Liver (tissue), 9 donors: ENCODE measurements around the gene GPBP1. TPM values are rescaled to one million over a fixed set of nuclear protein-coding genes. Genes with fewer than 3 reads are reported as not detected.

ENCODE experiments used
- DNase-seq: peaks from one replicate; pipeline ENCODE4 v3.0.0-alpha.2; 2017; ENCODE audit warnings: low spot score
- H3K27ac ChIP-seq, 2 donors: one replicate each; pipeline ENCODE4 v1.7.0; 2013; ENCODE audit warnings: inconsistent platforms in 2 of 2, low read length in 2 of 2, control low read depth in 1 of 2, low read depth in 1 of 2, mild to moderate bottlenecking in 1 of 2
- H3K27me3 ChIP-seq, 4 donors: one replicate each; pipeline versions ENCODE4 v1.6.1 to v1.7.0; 2013; ENCODE audit warnings: low read length in 3 of 4, inconsistent platforms in 1 of 4, mild to moderate bottlenecking in 1 of 4, moderate library complexity in 1 of 4; ENCODE audit not compliant: control insufficient read depth in 4 of 4, insufficient read depth in 4 of 4
- H3K36me3 ChIP-seq, 4 donors: one replicate each; pipeline versions ENCODE4 v1.6.1 to v1.7.0; 2013; ENCODE audit warnings: low read length in 3 of 4, mild to moderate bottlenecking in 3 of 4, low read depth in 1 of 4, moderate library complexity in 1 of 4; ENCODE audit not compliant: control insufficient read depth in 4 of 4, insufficient read depth in 3 of 4
- H3K4me1 ChIP-seq, 4 donors: one replicate each; pipeline versions ENCODE4 v1.6.1 to v1.7.0; 2013; ENCODE audit warnings: low read length in 3 of 4, mild to moderate bottlenecking in 3 of 4, moderate library complexity in 1 of 4; ENCODE audit not compliant: control insufficient read depth in 4 of 4, insufficient read depth in 4 of 4
- H3K4me3 ChIP-seq, 3 donors: one replicate each; pipeline versions ENCODE4 v1.6.1 to v1.7.0; 2013; ENCODE audit warnings: low read length in 3 of 3, control low read depth in 1 of 3, low read depth in 1 of 3, mild to moderate bottlenecking in 1 of 3
- H3K9ac ChIP-seq, 2 donors: one replicate each; pipeline ENCODE4 v1.7.0; 2013; ENCODE audit warnings: low read length in 2 of 2, mild to moderate bottlenecking in 2 of 2, moderate library complexity in 2 of 2, control low read depth in 1 of 2, low read depth in 1 of 2
- H3K9me3 ChIP-seq, 4 donors: one replicate each; pipeline versions ENCODE4 v1.6.1 to v1.7.0; 2013; ENCODE audit warnings: low read length in 3 of 4; ENCODE audit not compliant: control insufficient read depth in 4 of 4
- ATF3 ChIP-seq: IDR thresholded peaks from 2 replicates; pipeline ENCODE4 v1.6.1; 2016; ENCODE audit warnings: antibody characterized with exemption
- CTCF ChIP-seq: fragments of 150-350 bp; IDR thresholded peaks from 2 replicates; pipeline ENCODE4 v1.5.1; 2017; ENCODE audit warnings: improper control_type of control experiment, low read depth, low read length; ENCODE audit not compliant: missing input control
- EGR1 ChIP-seq, 2 donors: IDR thresholded peaks; 2 replicates each; pipeline ENCODE4 v1.6.1; 2016 to 2018; ENCODE audit warnings: antibody characterized with exemption in 2 of 2, low read depth in 2 of 2
- FOXA1 ChIP-seq: IDR thresholded peaks from 2 replicates; pipeline ENCODE4 v1.6.1; 2016; ENCODE audit warnings: antibody characterized with exemption
- FOXA2 ChIP-seq: IDR thresholded peaks from 2 replicates; pipeline ENCODE4 v1.6.1; 2016; ENCODE audit warnings: antibody characterized with exemption
- GABPA ChIP-seq, 2 donors: IDR thresholded peaks in 1 of 2; conservative IDR thresholded peaks in 1 of 2; 2 replicates each; pipeline ENCODE4 v1.6.1; 2016; ENCODE audit warnings: antibody characterized with exemption in 2 of 2, mild to moderate bottlenecking in 1 of 2, moderate library complexity in 1 of 2
- HNF4A ChIP-seq, 2 donors: conservative IDR thresholded peaks; 2 replicates each; pipeline ENCODE4 v1.6.1; 2016; ENCODE audit warnings: antibody characterized with exemption in 2 of 2, mild to moderate bottlenecking in 2 of 2
- HNF4G ChIP-seq: IDR thresholded peaks from 2 replicates; pipeline ENCODE4 v1.6.1; 2016; ENCODE audit warnings: antibody characterized with exemption
- JUND ChIP-seq, 2 donors: IDR thresholded peaks; 2 replicates each; pipeline ENCODE4 v1.6.1; 2016; ENCODE audit warnings: antibody characterized with exemption in 2 of 2
- MAX ChIP-seq: IDR thresholded peaks from 2 replicates; pipeline ENCODE4 v1.6.1; 2016; ENCODE audit warnings: antibody characterized with exemption
- NR2F2 ChIP-seq: IDR thresholded peaks from 2 replicates; pipeline ENCODE4 v1.6.1; 2016; ENCODE audit warnings: antibody characterized with exemption
- RAD21 ChIP-seq, 2 donors: IDR thresholded peaks; 2 replicates each; pipeline ENCODE4 v1.6.1; 2016; ENCODE audit warnings: antibody characterized with exemption in 2 of 2, mild to moderate bottlenecking in 2 of 2
- REST ChIP-seq: IDR thresholded peaks from 2 replicates; pipeline ENCODE4 v1.6.1; 2016; ENCODE audit warnings: antibody characterized with exemption, mild to moderate bottlenecking
- RXRA ChIP-seq, 2 donors: IDR thresholded peaks; 2 replicates each; pipeline ENCODE4 v1.6.1; 2017 to 2018; ENCODE audit warnings: antibody characterized with exemption in 2 of 2, mild to moderate bottlenecking in 1 of 2
- SP1 ChIP-seq: IDR thresholded peaks from 2 replicates; pipeline ENCODE4 v1.6.1; 2018; ENCODE audit warnings: antibody characterized with exemption, mild to moderate bottlenecking
- TAF1 ChIP-seq: conservative IDR thresholded peaks from 2 replicates; pipeline ENCODE4 v1.6.1; 2016; ENCODE audit warnings: antibody characterized with exemption, mild to moderate bottlenecking
- ZBTB33 ChIP-seq: IDR thresholded peaks from 2 replicates; pipeline ENCODE4 v1.6.1; 2016; ENCODE audit warnings: antibody characterized with exemption
- WGBS: extraction: QIAGEN DNeasy Blood & Tissue Kit; methylation state at CpG from one replicate; pipeline ENCODE4 v1.1.7; 2013; 5-methylcytosine and 5-hydroxymethylcytosine counted together
- polyA plus RNA-seq, 2 donors: library from polyadenylated mRNA; stranded (reverse) in 1 of 2; unstranded in 1 of 2; fragments of 200-250 nt in 1 of 2; fragments of >200 nt in 1 of 2; fragmentation: Nextera tagmentation in 1 of 2; extraction: Ambion mirVana in 1 of 2; gene quantifications; one replicate each; pipeline versions ENCODE4 v1.2.1 to v1.2.3, GENCODE V29; 2013 to 2015
- total RNA-seq, 2 donors: library from RNA; depleted of rRNA; stranded (reverse); fragments of >200 nt; gene quantifications; one replicate each; pipeline ENCODE4 v1.2.3, GENCODE V29; 2014
- donor health status: healthy.
- donor health status: healthy.
- donor health status: healthy.
- donor health status: healthy.
- donor health status: healthy.

Gene GPBP1
- total and polyA plus RNA-seq, 4 donors: 13.6 to 30.8 (median 24.6) TPM

- Histone ChIP-seq H3K36me3 (peaks cover 0 to 2% (median 0%) of the 10 kb centered on the region in 4 donors), H3K9ac (no peak overlapping the region), H3K27ac (no peak overlapping the region), H3K4me3 (no peak overlapping the region), H3K9me3 (no peaks in the 10 kb centered on the region), H3K27me3 (no peaks in the 10 kb centered on the region), H3K4me1 (peaks cover 0 to 6% (median 2%) of the 10 kb centered on the region in 4 donors)
- DNase-seq: no peak
- no peak for TF ChIP-seq CTCF
- no peak for TF ChIP-seq RXRA (IDR thresholded peaks at IDR 0.05)
- TF ChIP-seq HNF4G: no peak
- TF ChIP-seq FOXA2: no peak
- TF ChIP-seq NR2F2: no peak
- TF ChIP-seq REST: no peak
- TF ChIP-seq MAX: no peak
- TF ChIP-seq GABPA (IDR thresholded peaks at IDR 0.05 in 1 of 2, conservative IDR thresholded peaks at IDR 0.05 in 1 of 2): no peak
- no peak for TF ChIP-seq ZBTB33
- no peak for TF ChIP-seq ATF3
- no peak for TF ChIP-seq RAD21 (IDR thresholded peaks at IDR 0.05)
- no peak for TF ChIP-seq TAF1
- no peak for TF ChIP-seq FOXA1
- TF ChIP-seq JUND (IDR thresholded peaks at IDR 0.05): no peak
- no peak for TF ChIP-seq SP1
- TF ChIP-seq EGR1 (IDR thresholded peaks at IDR 0.05; ENCODE audit: low read depth in 2 of 2): no peak
- no peak for TF ChIP-seq HNF4A (conservative IDR thresholded peaks at IDR 0.05)
- 87% methylated on average over 3 of the region's 3 CpGs for WGBS
These were observed 51.7 kb downstream of the GPBP1 start for GRCh38 chr5:57225553-57225952.

GRCh38 chr5:57229313-57229712 lies 55.5 kb downstream of the GPBP1 start:
- TF ChIP-seq MAX: no peak
- TF ChIP-seq REST: no peak
- no peak for TF ChIP-seq CTCF
- TF ChIP-seq HNF4A (conservative IDR thresholded peaks at IDR 0.05): no peak
- no peak for TF ChIP-seq FOXA2
- TF ChIP-seq EGR1 (IDR thresholded peaks at IDR 0.05; ENCODE audit: low read depth in 2 of 2): no peak
- no peak for TF ChIP-seq HNF4G
- no peak for TF ChIP-seq FOXA1
- TF ChIP-seq ATF3: no peak
- no peaks in the 10 kb centered on the region for H3K4me1 ChIP-seq
- 95% methylated on average over 4 of the region's 4 CpGs for WGBS
- H3K36me3 ChIP-seq: peaks cover 0 to 27% (median 19%) of the 10 kb centered on the region in 4 donors
- H3K9ac ChIP-seq: no peak overlapping the region
- H3K27ac ChIP-seq: no peak overlapping the region
- no peaks in the 10 kb centered on the region for H3K9me3 ChIP-seq
- DNase-seq: no peak
- H3K27me3 ChIP-seq: no peaks in the 10 kb centered on the region
- no peak overlapping the region for H3K4me3 ChIP-seq
